ENCODE data around the gene PLVAP. TPM values are rescaled to one million over a fixed set of nuclear protein-coding genes. Genes with fewer than 3 reads are reported as not detected.

The PLVAP gene
- total and polyA plus RNA-seq, 9 of the 15 experiments (the other 6 are each of a cell fraction or from before 2014, with no cell fraction given), result 0.09 to 0.84 (median 0.51) TPM; not detected in 4

DNA sequence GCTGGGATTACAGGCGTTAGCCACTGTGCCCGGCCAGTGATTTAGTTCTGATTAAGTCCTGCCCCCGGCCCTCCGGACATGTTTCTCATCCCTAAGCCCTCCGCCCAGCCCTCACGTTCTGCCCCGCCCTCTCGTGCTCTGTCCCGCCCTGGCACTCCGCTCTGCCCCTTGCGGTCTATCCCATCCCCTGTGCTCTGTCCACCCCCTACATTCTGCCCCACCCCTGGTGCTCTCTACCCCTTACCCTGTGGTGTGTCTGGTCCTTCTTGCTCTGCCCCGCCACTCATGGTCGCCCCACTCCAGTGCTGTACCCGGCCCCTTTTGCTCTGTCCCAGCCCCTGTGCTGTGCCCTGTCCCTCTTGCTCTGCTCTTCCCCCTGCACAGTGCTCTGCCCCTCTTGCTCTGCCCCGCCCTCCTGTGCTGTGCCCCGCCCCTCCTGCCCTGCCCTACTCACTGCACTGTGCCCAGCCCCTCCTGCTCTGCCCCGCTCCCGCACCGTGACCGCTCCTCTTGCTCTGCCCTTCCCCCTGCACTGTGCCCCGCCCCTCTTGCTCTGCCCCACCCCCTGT lies 36.8 kb downstream of the PLVAP start:
- in situ Hi-C loops (cut with MboI), result no loop called here
- no peak overlapping the region for H3K9ac ChIP-seq (ENCODE audit: insufficient read depth in 1 of 2, low read depth in 2 of 2, low read length in 2 of 2)
- H2AFZ ChIP-seq (ENCODE audit: low read depth, low read length), result no peak overlapping the region
- H3K27ac ChIP-seq (ENCODE audit: extremely low read depth, low read depth, low read length), result no peak overlapping the region
- peaks cover 20% of the 10 kb centered on the region for H3K79me2 ChIP-seq (ENCODE audit: control insufficient read depth, insufficient read depth, low read length)
- peaks cover 11 to 47% of the 10 kb centered on the region in 2 experiments; a peak in 4 of 5 replicates for H3K4me1 ChIP-seq (replicated peaks in 1 of 2; ENCODE audit: control insufficient read depth in 2 of 2, insufficient read depth in 2 of 2, low read length in 2 of 2)
- intact Hi-C loops (cut with micrococcal nuclease), result no loop called here
- no peaks in the 10 kb centered on the region for H3K27me3 ChIP-seq (ENCODE audit: control insufficient read depth in 2 of 2, insufficient read depth in 2 of 2, low read length in 2 of 2)
- POLR2A ChIA-PET, result interaction anchor here (0.5 kb wide), 1 partner anchor 13 kb away, joined by 4 read pairs; no protein-coding TSS in a partner anchor
- no peak for ATAC-seq
- WGBS (ENCODE audit: insufficient coverage, low coverage, missing lambda C conversion rate), result 79% methylated on average over 14 of the region's 21 CpGs
- H3K4me2 ChIP-seq (ENCODE audit: insufficient read depth, low read length), result no peak overlapping the region
- no peaks in the 10 kb centered on the region for H3K9me3 ChIP-seq (replicated peaks; ENCODE audit: control insufficient read depth, insufficient read depth, low read depth, low read length)
- CTCF ChIA-PET (ENCODE audit: low intra/inter-chr PET ratio), result no interaction called here
- no peaks in the 10 kb centered on the region for H3K9me1 ChIP-seq (ENCODE audit: control insufficient read depth, insufficient read depth, low read length)
- H3K36me3 ChIP-seq (ENCODE audit: control insufficient read depth, insufficient read depth, low read length), result peaks cover 24% of the 10 kb centered on the region; the same call in 1 of the 3 replicates
- no peak for FAIRE-seq
- BruUV-seq (replicated peaks), result no TSS peak
- peak in 1 of 4 experiments; percentile 22 for DNase-seq (ENCODE audit: extremely low read depth in 1 of 4, low spot score in 3 of 4)
- H3K4me3 ChIP-seq, result no peak overlapping the region
- TF ChIP-seq, protein P1, sequence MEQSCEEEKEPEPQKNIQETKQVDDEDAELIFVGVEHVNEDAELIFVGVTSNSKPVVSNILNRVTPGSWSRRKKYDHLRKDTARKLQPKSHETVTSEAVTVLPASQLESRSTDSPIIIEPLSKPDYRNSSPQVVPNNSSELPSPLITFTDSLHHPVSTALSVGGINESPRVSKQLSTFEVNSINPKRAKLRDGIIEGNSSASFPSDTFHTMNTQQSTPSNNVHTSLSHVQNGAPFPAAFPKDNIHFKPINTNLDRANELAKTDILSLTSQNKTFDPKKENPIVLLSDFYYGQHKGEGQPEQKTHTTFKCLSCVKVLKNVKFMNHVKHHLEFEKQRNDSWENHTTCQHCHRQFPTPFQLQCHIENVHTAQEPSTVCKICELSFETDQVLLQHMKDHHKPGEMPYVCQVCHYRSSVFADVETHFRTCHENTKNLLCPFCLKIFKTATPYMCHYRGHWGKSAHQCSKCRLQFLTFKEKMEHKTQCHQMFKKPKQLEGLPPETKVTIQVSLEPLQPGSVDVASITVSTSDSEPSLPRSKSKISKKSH (CRISPR knock-in tag; IDR thresholded peaks at IDR 0.05), result no peak
- TF ChIP-seq OTX1 (CRISPR knock-in tag; IDR thresholded peaks at IDR 0.05), result no peak
- no peaks in the 10 kb centered on the region; the same call in 1 of the 2 replicates for H4K20me1 ChIP-seq (replicated peaks; ENCODE audit: control insufficient read depth, insufficient read depth, low read length)

Data from K562 (cell line).